Left hindlimb (tissue), 1 donor: ENCODE measurements around the gene LEKR1.
"Not testable (repeated sequence)": the region's sequence is repeated elsewhere in the genome, so short reads cannot be mapped to it uniquely, and the experiment has no call there.

Experiments used
- DNase-seq: peaks from one replicate; pipeline ENCODE4 v3.0.0-alpha.2; 2018

LEKR1 gene

GRCh38 chr3:156826144-156826895, at the start of gene LEKR1:
Gene LEKR1 (plus strand): TSS chr3:156826353. CDS start chr3:156829330, 2,977 bp downstream.
- peak; percentile 94 for DNase-seq

- DNase-seq: no peak
Measured at GRCh38 chr3:156776871-156777270, 49.3 kb upstream of the LEKR1 start.

GRCh38 chr3:156781310-156782230, 44.6 kb upstream of the LEKR1 start:
- DNase-seq: no peak

DNA sequence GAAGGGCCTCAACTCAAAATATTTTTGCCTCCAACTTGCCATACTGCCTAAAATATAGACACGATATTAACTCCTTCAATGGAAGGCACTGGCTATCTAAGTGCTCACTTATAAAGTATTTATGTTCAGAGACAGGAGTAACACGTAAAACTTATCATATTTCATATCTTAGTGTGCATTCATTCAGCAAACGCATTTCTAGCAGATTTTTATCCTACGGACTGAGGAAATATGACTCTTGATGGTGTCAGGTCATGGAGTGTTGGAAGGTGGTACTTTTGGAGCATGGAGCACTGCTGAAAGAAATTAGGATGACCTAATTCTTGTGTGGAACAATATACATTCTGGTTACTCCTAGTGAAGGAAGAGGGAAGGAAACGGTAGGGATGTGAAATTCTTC, 43.8 kb upstream of the LEKR1 start:
- no peak for DNase-seq

- DNase-seq: no peak
Measured at GRCh38 chr3:156782921-156783320, 43.2 kb upstream of the LEKR1 start.

DNA sequence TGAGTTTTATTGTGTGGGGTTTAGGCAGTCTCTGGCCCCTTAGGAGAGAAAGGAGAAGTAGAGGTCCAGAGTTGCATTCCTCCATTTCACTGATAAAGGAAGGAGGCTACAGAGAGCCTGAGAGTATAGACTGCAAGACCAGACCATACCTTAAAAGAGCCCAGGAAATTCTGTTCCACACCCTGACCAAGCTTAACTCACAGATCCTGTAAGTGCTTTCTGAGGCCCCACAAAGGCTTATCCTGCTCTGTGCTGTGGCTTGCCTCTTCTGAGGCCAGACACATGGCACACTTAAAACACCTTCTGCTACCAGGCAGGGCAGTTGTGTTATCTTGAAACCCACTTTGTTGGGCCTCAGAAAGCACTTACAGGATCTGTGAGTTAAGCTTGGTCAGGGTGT, 39.2 kb upstream of the LEKR1 start:
- no peak for DNase-seq

- DNase-seq: no peak
Measured at GRCh38 chr3:156787926-156788663, 38.1 kb upstream of the LEKR1 start.

- no peak for DNase-seq
Measured at GRCh38 chr3:156788846-156789245, 37.3 kb upstream of the LEKR1 start.

DNA sequence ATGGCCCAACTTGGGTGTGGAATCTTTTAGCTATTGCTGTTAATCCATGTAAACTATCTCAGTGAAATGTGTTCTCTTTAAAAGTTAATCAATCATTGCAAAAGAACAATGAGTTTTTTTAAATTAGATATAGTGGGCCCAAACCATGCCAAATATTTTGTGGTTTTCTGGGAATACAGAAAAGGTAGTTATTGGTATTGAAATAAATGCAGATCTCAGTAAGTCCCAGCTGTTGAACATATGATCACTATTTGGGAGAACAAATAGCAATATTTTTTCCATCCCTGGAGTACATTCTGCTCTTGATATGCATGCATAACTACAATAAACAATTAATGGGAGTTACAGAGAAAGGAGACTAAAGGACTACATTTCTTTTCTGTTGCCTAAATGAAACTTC, 36.0 kb upstream of the LEKR1 start:
- DNase-seq: no peak

DNA sequence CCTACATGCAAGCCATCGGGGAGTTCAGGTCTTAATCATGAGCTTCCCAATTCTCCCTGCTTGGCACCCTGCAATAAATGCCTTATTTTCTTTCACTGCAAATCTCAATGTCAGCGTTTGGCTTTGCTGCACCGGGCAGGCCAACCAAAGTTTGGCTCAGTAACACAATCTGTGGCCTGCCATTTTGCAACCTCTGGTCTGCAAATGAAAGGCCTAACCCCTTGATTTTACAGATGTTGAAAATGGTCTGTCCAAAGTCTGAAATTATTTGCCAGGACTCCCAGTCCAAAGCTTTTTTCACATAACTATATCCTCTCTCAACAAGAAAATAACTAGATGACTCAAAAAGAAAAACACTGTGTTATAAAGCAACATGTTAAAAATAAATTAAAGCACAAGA, 34.0 kb upstream of the LEKR1 start:
- no peak for DNase-seq

- DNase-seq: no peak
Measured at GRCh38 chr3:156792536-156792935, 33.6 kb upstream of the LEKR1 start.

- no peak for DNase-seq
Measured at GRCh38 chr3:156792945-156793344, 33.2 kb upstream of the LEKR1 start.

- no peak for DNase-seq
Measured at GRCh38 chr3:156793400-156793799, 32.8 kb upstream of the LEKR1 start.

DNA sequence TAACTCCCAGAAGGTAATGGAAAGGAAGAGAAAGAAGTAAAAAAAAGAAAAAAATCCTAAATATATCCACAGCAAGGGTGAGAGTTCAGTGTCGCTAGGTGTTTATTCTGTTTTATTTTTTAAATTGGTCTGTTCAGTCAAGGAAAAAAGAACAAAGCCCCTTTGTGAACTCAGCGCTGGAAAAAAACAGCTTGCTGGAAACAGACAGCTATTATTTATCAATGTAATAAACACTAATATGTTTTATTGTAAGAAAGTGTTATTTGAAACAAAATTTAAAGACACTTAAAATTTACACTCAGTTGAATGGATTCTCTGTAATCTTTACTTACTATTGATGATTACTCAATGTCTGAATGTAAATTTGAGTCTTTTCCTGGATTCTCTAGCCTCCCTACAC, 32.3 kb upstream of the LEKR1 start:
- DNase-seq: no peak

- no peak for DNase-seq
Measured at GRCh38 chr3:156795890-156796481, 30.2 kb upstream of the LEKR1 start.

DNA sequence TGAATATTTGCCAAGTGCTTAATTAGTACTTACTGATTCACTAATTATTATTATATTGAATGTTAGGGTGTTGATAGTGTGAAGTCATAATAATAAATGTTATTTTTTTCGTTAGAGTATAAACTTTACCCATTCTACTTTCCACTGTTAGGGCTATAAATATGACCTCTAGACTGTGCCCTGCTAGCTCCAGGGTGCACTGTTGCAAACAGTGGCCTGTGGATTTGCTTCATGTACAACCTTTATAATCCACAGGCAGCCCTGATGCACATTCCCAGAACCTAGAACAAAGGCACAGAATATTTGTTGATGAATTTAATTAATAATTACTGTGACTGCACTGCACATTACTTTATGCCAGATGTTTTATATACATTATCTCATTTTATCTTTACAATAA, 28.8 kb upstream of the LEKR1 start:
- DNase-seq: no peak

DNA sequence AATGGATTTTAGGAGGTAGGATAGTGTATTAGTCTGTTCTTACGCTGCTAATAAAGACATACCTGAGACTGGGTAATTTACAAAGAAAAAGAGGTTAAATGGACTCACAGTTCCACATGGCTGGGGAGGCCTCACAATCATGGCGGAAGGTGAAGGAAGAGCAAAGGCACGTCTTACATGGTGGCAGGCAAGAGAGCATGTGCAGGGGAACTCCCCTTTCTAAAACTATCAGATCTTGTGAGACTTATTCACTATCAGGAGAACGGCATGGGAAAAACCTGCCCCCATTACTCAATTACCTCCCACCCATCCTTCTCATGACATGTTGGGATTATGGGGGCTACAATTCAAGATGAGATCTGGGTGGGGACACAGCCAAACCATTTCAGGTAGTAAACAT, 25.9 kb upstream of the LEKR1 start:
- not testable (repeated sequence) for DNase-seq

DNA sequence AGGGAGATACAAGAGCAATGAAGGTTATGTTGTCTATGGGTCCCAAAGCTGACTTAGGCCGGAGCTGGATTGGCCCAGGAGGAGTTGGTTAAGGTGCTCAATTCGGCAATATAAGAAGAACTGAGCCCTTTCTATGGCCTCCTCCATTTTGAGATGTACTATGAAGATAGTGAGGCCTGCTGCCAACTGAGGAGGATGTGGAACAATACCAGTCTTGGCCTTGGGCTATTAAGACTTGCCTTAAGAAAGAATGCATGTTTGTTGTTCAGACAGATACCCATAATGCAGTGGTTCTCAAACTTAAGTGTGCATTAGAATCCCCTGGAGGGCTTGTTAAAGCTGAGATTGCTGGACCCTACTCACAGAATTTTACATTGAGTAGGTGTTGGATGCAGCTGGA, 24.4 kb upstream of the LEKR1 start:
- no peak for DNase-seq

DNA sequence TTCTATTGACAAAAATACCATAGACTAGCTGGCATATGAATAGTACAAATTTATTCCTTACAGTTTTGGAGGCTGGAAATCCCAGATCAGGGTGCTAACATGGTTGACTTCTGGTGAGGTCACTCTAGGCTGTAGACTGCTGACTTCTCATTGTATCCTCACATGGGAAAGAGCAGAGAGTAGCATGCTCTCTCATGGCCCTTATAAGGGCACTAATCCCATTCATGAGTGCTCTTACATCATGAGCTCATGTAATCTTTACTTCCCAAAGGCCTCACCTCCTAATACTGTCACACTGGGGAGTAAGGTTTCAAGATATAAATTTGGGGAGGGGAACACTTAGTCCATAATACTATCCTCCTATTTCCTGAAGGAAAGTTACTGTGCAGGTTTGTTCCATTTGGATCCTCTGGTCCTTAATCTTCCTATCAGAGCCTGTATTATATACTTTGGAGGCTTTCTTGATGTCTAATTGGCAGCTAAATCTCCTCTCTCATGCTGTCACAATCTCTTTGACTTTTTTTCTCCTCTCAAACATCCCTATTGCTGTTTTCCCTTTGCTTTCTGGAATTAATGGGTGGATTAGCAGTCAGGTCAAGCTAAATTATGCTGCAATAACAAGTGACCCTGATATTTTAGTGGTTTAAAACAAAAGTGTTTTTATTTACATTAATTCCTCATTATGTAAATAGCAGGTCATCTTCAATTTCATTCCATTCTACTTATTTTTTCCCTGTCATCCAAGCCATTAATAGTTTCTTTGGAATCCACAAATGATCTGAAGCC, 23.1 kb upstream of the LEKR1 start:
- no peak for DNase-seq

GRCh38 chr3:156803952-156804741, 22.0 kb upstream of the LEKR1 start:
- DNase-seq: no peak

- no peak for DNase-seq
Measured at GRCh38 chr3:156806698-156807097, 19.5 kb upstream of the LEKR1 start.
